ENCODE measurements around the gene SPRR1B. TPM values are rescaled to one million over a fixed set of nuclear protein-coding genes. Genes with fewer than 3 reads are reported as not detected.

The SPRR1B gene
- total RNA-seq, 1 donor from 2014 or later, result not detected

DNA sequence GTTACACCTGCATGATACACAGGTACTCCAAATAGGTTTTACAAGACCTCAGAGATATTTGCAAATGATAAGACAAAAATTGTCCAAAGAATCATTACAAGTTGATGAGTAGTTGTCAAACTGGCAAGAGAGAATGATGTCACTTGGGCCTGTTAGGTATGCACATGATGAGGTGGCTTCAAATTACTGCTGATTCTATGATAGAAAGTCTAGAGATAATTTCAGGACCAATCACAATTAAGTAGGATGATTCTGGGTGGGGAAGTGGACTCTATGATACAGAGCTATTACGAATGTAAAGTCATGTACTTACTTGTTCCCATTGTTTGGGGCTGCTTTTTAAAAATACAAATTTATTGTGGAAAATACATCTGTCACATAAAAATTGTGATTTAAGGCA, 5.2 kb upstream of the SPRR1B start:
- Mint-ChIP-seq H3K9me3 (peaks cover 5% of the 10 kb centered on the region), H3K4me3 (no peak overlapping the region), H3K4me1 (no peaks in the 10 kb centered on the region), H3K27me3 (ENCODE audit: low read depth) (peaks cover 2% of the 10 kb centered on the region), H3K36me3 (ENCODE audit: low read depth) (no peaks in the 10 kb centered on the region), H3K27ac (ENCODE audit: unreplicated experiment) (no peak overlapping the region)
- no peak for DNase-seq (ENCODE audit: low read depth, low spot score)
- TF ChIP-seq, protein P1, sequence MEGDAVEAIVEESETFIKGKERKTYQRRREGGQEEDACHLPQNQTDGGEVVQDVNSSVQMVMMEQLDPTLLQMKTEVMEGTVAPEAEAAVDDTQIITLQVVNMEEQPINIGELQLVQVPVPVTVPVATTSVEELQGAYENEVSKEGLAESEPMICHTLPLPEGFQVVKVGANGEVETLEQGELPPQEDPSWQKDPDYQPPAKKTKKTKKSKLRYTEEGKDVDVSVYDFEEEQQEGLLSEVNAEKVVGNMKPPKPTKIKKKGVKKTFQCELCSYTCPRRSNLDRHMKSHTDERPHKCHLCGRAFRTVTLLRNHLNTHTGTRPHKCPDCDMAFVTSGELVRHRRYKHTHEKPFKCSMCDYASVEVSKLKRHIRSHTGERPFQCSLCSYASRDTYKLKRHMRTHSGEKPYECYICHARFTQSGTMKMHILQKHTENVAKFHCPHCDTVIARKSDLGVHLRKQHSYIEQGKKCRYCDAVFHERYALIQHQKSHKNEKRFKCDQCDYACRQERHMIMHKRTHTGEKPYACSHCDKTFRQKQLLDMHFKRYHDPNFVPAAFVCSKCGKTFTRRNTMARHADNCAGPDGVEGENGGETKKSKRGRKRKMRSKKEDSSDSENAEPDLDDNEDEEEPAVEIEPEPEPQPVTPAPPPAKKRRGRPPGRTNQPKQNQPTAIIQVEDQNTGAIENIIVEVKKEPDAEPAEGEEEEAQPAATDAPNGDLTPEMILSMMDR (conservative IDR thresholded peaks at IDR 0.05), result no peak

DNA sequence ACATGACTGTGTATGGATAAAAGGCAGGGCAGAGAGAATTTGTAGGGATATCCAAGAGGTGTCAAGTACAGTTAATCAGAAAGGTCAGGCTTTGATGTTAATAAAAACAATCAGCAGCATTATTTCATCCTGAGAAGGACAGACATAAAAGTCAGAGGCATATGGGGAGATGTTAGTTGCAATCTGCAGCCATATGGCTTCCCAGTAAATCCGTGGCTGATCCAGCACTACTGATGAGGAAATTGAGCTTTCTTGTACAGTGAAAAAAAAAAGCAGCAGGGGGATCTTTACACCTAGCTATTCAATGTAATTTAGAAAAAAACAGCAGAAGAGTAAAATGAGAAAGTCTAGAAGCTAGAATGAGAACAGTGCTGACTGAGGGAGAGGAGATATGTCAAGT, 2.2 kb upstream of the SPRR1B start:
- Mint-ChIP-seq H3K4me1 (no peaks in the 10 kb centered on the region), H3K9me3 (peaks cover 5% of the 10 kb centered on the region), H3K27me3 (ENCODE audit: low read depth) (peaks cover 5% of the 10 kb centered on the region), H3K4me3 (no peak overlapping the region), H3K27ac (ENCODE audit: unreplicated experiment) (no peak overlapping the region), H3K36me3 (ENCODE audit: low read depth) (no peaks in the 10 kb centered on the region)
- TF ChIP-seq, protein P1 (conservative IDR thresholded peaks at IDR 0.05), result no peak
- DNase-seq (ENCODE audit: low read depth, low spot score), result no peak

DNA sequence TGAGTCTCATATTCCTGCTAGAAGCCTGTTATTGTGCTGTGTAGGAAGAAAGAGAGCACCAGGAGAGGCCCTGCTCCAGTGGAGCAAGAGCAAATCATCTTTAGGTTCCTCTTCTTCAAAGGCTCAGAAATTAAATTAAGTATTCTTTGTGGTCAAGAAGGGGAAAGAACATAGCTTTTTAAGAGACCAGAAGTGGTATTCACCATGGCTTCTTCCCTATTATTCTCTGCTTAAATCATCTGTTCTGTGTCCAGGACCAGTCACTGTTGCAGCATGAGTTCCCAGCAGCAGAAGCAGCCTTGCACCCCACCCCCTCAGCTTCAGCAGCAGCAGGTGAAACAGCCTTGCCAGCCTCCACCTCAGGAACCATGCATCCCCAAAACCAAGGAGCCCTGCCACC, 1.1 kb downstream of the SPRR1B start:
- TF ChIP-seq, protein P1 (conservative IDR thresholded peaks at IDR 0.05), result no peak

DNA sequence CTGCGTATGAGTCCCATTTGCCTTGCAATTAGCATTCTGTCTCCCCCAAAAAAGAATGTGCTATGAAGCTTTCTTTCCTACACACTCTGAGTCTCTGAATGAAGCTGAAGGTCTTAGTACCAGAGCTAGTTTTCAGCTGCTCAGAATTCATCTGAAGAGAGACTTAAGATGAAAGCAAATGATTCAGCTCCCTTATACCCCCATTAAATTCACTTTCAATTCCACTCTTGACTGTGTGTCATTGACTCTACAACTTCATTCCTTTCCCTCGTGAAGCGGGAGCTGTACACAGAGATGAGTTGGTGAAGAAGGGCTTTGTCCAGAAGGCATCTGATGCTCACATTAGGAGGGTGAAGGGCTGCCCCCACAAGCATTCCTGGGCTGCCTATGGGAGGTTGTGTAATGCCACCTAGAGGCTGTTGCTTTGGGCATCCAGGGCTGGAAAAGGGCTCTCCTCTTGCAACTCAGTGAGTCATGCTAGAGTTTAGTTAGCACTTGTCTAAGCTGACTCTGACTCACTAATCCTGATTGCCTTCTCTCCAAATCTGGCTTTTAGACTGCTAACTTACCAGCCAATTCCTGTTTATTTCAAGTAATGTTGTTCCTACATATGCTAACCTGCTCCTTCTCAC, 1.8 kb downstream of the SPRR1B start:
- no peak overlapping the region for H3K4me3 Mint-ChIP-seq
- peaks cover 5% of the 10 kb centered on the region for H3K9me3 Mint-ChIP-seq
- no peaks in the 10 kb centered on the region for H3K4me1 Mint-ChIP-seq
- no peaks in the 10 kb centered on the region for H3K36me3 Mint-ChIP-seq (ENCODE audit: low read depth)
- H3K27me3 Mint-ChIP-seq (ENCODE audit: low read depth), result peaks cover 16% of the 10 kb centered on the region
- TF ChIP-seq, protein P1 (conservative IDR thresholded peaks at IDR 0.05), result peak; percentile 26
- no peak for DNase-seq (ENCODE audit: low read depth, low spot score)
- H3K27ac Mint-ChIP-seq (ENCODE audit: unreplicated experiment), result no peak overlapping the region

More for the DNA sequence above, 1.1 kb downstream of the SPRR1B start:
- Mint-ChIP-seq H3K27me3 (ENCODE audit: low read depth) (peaks cover 11% of the 10 kb centered on the region), H3K27ac (ENCODE audit: unreplicated experiment) (no peak overlapping the region), H3K4me3 (no peak overlapping the region), H3K36me3 (ENCODE audit: low read depth) (no peaks in the 10 kb centered on the region), H3K4me1 (no peaks in the 10 kb centered on the region), H3K9me3 (peaks cover 5% of the 10 kb centered on the region)
- no peak for DNase-seq (ENCODE audit: low read depth, low spot score)

DNA sequence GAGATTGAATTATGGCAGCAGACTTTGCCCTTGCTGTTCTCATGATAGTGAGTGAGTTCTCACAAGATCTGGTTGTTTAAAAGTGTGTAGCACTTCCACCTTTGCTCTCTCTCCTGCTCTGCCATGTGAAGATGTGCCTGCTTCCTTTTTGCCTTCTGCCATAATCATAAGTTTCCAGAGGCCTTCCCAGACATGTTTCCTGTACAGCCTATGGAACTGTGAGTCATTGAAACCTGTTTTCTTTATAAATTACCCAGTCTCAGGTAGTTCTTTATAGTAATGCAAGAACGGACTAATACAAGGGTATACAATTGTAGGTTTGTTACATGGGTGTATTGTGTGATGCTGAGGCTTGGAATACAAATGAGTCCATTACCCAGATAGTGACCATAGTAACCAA, 4.2 kb downstream of the SPRR1B start:
- no peaks in the 10 kb centered on the region for H3K4me1 Mint-ChIP-seq
- H3K27ac Mint-ChIP-seq (ENCODE audit: unreplicated experiment), result no peak overlapping the region
- H3K4me3 Mint-ChIP-seq, result no peak overlapping the region
- no peak for DNase-seq (ENCODE audit: low read depth, low spot score)
- H3K27me3 Mint-ChIP-seq (ENCODE audit: low read depth), result peaks cover 16% of the 10 kb centered on the region
- no peaks in the 10 kb centered on the region for H3K9me3 Mint-ChIP-seq
- H3K36me3 Mint-ChIP-seq (ENCODE audit: low read depth), result no peaks in the 10 kb centered on the region
- TF ChIP-seq, protein P1 (conservative IDR thresholded peaks at IDR 0.05), result no peak
